HG02938 (cell line): ENCODE results near the gene NEDD4L.

Experiments
- ATAC-seq: cut with Tn5 transposase; IDR thresholded peaks from one replicate; pipeline ENCODE4 v1.9.1; 2021; ENCODE audit warnings: mild to moderate bottlenecking, moderate library complexity; ENCODE audit not compliant: unreplicated experiment

NEDD4L gene

GRCh38 chr18:58438958-58439300 is 394.9 kb downstream of the NEDD4L start:
- ATAC-seq: no peak

- no peak for ATAC-seq
These were observed 399.6 kb downstream of the NEDD4L start for GRCh38 chr18:58443671-58444070.

GRCh38 chr18:58446391-58447060 is 402.5 kb downstream of the NEDD4L start:
- ATAC-seq: no peak

- no peak for ATAC-seq
These were observed 403.5 kb downstream of the NEDD4L start for GRCh38 chr18:58447402-58448095.

- no peak for ATAC-seq
These were observed 405.4 kb downstream of the NEDD4L start for GRCh38 chr18:58449464-58449863.
